CD4-positive, alpha-beta T cell treated with Interleukin-6 at 100 ng/mL for 8 hours (primary cell): ENCODE results near the gene SLIT3.

Experiments
- DNase-seq: peaks from one replicate; pipeline ENCODE4 v3.0.0-alpha.2; 2020; ENCODE audit warnings: mixed read lengths, low spot score

Gene SLIT3

GRCh38 chr5:168929656-168930055 lies 371.3 kb downstream of the SLIT3 start:
- DNase-seq = no peak

- DNase-seq = no peak
Measured at GRCh38 chr5:168925160-168925559, 375.8 kb downstream of the SLIT3 start.

- no peak for DNase-seq
Measured at GRCh38 chr5:168921147-168921866, 379.6 kb downstream of the SLIT3 start.

- DNase-seq = no peak
Measured at GRCh38 chr5:168920019-168920810, 380.7 kb downstream of the SLIT3 start.

GRCh38 chr5:168917947-168918600 lies 382.9 kb downstream of the SLIT3 start:
- DNase-seq = no peak

GRCh38 chr5:168916852-168917251 lies 384.1 kb downstream of the SLIT3 start:
- no peak for DNase-seq

- no peak for DNase-seq
Measured at GRCh38 chr5:168916266-168916665, 384.7 kb downstream of the SLIT3 start.

- no peak for DNase-seq
Measured at GRCh38 chr5:168914491-168914890, 386.4 kb downstream of the SLIT3 start.

- DNase-seq = no peak
Measured at GRCh38 chr5:168910874-168911273, 390.1 kb downstream of the SLIT3 start.

- no peak for DNase-seq
Measured at GRCh38 chr5:168908207-168908606, 392.7 kb downstream of the SLIT3 start.

GRCh38 chr5:168903061-168903460 lies 397.9 kb downstream of the SLIT3 start:
- no peak for DNase-seq

GRCh38 chr5:168899673-168900072 lies 401.3 kb downstream of the SLIT3 start:
- DNase-seq = no peak

- DNase-seq = no peak
Measured at GRCh38 chr5:168899264-168899663, 401.7 kb downstream of the SLIT3 start.

GRCh38 chr5:168898247-168898911 lies 402.6 kb downstream of the SLIT3 start:
- DNase-seq = no peak

- no peak for DNase-seq
Measured at GRCh38 chr5:168897387-168898122, 403.4 kb downstream of the SLIT3 start.

- no peak for DNase-seq
Measured at GRCh38 chr5:168895295-168896071, 405.5 kb downstream of the SLIT3 start.

GRCh38 chr5:168893283-168893682 lies 407.7 kb downstream of the SLIT3 start:
- DNase-seq = no peak

GRCh38 chr5:168892618-168893186 lies 408.2 kb downstream of the SLIT3 start:
- DNase-seq = no peak

- no peak for DNase-seq
Measured at GRCh38 chr5:168890816-168891812, 409.8 kb downstream of the SLIT3 start.
